Ishikawa (cell line): Measurements from ENCODE around the gene FAM131C.

Experiments
- CEBPB ChIP-seq: IDR thresholded peaks from 2 replicates; pipeline ENCODE4 v1.6.1; 2012
- CREB1 ChIP-seq: IDR thresholded peaks from 2 replicates; pipeline ENCODE4 v1.6.1; 2012; ENCODE audit warnings: low read depth
- EGR1 ChIP-seq: IDR thresholded peaks from 2 replicates; pipeline ENCODE4 v1.6.1; 2012
- FOXM1 ChIP-seq: IDR thresholded peaks from 2 replicates; pipeline ENCODE4 v1.6.1; 2012; ENCODE audit warnings: low read depth, borderline replicate concordance
- NFIC ChIP-seq: IDR thresholded peaks from 2 replicates; pipeline ENCODE4 v1.6.1; 2012
- RAD21 ChIP-seq: IDR thresholded peaks from 2 replicates; pipeline ENCODE4 v1.6.1; 2012; ENCODE audit warnings: low read depth
- TAF1 ChIP-seq: IDR thresholded peaks from 2 replicates; pipeline ENCODE4 v1.6.1; 2012; ENCODE audit warnings: low read depth, mild to moderate bottlenecking
- TCF12 ChIP-seq: IDR thresholded peaks from 2 replicates; pipeline ENCODE4 v1.6.1; 2012; ENCODE audit warnings: low read depth
- YY1 ChIP-seq: IDR thresholded peaks from 2 replicates; pipeline ENCODE4 v1.6.1; 2012; ENCODE audit warnings: low read depth
- ZBTB7A ChIP-seq: IDR thresholded peaks from 2 replicates; pipeline ENCODE4 v1.6.1; 2012; ENCODE audit warnings: low read depth
- TF ChIP-seq, protein P1 (sequence below): IDR thresholded peaks from 2 replicates; pipeline ENCODE4 v1.6.1; 2012
- TF ChIP-seq, protein P2 (sequence below): IDR thresholded peaks from 2 replicates; pipeline ENCODE4 v1.6.1; 2012; ENCODE audit warnings: low read depth, mild to moderate bottlenecking
- TF ChIP-seq, protein P3 (sequence below): IDR thresholded peaks from 2 replicates; pipeline ENCODE4 v1.6.1; 2012

The FAM131C gene

DNA sequence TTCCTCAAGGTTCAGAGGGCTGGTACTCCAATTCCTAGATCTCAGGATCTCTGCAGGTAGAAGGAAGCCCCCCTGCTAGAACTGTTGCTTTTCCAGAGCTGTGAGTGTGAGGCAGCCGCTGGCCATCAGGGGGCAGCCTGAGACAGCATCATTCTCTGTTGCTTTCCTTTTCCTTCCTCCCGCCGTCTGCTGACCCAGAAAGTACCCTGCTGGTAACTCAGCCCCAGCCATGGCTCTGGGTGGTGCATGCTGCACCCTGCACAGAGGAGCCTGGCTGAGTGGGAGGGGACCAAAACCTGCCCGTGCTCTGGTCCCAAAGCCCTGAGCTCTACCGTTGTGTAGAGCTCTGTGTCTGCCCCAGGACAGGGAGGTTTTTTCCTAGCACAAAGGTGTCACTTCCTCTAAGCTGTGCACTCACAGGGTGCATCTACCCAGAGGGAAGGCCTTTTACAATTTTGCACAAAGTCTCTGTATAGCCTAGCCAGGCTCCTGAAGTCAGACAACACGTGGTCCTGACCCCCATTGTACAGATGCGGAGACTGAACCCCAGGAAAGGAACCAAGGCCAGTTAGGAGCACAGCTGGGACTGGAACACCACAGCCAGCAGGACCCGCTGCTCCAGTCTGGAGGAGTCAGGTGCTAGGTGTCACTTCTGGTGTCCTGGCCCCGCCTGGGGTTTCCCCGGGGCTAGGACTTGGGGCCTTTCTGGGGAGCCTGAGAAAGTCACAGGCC lies 5.6 kb upstream of the FAM131C start:
- TF ChIP-seq NFIC (no peak), ZBTB7A (0 out of 2 replicates have a peak, but pooled peaks have one; percentile 11), RAD21 (peak; percentile 98), CREB1 (no peak)

DNA sequence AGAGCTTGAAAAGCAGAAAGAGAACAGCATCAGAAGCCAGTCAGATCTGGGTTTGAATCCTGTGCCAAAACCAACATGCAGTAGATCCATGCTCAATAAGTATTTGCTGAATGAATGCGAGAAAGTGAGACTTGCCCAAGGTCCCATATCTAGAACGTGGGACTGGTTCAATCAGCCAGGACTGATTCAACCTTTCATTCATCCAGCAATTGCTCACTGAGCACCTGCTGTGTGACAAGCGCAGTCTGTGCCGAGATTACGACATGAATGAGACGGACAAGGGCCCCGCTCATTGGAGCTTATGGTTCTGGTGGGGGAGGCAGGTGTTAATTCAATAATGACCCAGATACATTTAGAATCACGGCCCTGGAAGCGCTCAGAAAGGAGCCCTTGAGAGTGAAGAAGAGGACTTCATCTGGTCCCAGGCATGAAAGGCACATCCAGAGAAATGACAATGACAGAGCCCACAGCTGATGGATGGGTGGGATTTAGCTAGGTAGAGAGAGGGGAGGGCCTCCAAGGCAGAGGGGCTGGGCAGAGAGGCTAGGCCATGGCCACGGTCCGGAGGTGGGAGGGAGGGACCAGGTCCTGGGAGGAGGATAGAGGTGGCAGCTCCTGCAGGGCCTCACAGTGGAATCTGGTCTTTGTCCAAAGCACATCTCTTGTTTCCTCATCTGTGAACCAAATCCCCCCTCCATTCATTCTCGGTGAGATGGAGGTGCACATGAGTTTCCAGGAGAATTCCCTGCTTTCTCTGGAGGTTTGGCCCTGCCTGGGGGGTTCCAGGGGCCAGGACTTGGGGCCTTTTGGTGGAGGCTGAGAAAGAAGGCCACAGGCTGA lies 4.2 kb upstream of the FAM131C start:
- TF ChIP-seq TCF12 = no peak
- no peak for TF ChIP-seq RAD21
- no peak for TF ChIP-seq CEBPB
- no peak for TF ChIP-seq NFIC
- TF ChIP-seq ZBTB7A = no peak
- no peak for TF ChIP-seq TAF1

DNA sequence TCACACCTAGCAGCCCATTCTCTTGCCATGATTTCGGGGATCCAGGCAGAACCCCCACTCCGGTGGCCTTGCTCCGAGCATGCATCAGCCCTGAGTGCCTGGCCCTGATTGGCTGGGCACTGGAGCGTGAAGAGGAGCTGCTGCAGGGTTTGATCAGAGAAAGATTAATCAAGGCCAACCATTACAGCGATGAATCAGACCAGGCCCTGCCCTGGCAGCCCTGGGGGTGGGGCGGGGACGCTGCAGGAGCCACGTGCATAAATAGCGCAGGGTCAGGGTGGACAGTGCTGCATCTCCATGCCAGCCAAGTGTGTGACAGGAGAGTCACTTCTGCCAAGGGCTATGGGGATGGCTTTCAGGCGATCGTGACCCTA lies 3.4 kb upstream of the FAM131C start:
- TF ChIP-seq, protein P1, sequence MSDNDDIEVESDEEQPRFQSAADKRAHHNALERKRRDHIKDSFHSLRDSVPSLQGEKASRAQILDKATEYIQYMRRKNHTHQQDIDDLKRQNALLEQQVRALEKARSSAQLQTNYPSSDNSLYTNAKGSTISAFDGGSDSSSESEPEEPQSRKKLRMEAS = peak; percentile 26; the same call in 1 of the 2 replicates
- no peak for TF ChIP-seq NFIC

DNA sequence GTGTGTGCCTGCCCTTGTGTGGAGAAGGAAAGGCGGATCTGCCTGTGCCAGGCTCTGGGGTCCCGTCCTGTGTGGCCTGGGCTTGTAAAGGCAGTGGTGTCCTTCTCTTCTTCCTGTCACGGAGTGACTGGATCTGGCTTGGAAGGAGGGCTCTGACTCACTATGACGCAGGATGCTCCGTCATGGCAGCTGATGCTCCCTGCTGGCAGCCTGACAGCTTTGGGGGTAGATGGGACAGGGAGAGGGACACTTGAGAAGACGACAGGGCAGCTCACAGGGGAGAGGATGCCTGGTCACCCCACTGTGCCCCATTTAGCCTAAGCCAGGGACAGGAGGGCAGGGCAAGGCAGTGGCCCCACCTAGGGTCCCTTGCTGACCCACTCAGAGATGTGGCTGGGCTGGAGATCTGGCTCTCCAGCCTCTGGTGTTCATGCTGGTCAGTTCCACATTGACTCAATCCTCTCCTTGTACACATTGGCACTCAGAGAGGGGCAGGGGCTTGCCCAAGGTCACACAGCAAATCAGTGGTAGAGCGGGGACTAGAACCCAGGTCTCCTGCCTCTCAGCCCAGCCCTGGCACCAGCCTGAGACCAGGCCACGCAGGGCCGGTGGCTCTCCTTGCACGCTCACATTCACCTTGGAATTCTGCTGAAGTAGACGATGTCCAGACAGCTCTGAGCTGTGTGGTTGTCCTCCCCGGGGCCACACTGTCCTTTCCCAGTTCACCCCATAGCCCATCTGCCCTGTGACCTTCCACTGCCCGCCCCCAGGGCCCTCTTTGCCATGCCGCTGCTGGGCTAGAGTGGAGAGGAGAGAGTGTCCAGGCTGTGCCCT lies 2.8 kb upstream of the FAM131C start:
- TF ChIP-seq, protein P1 = no peak
- TF ChIP-seq EGR1 (no peak), ZBTB7A (no peak), YY1 (no peak)
- TF ChIP-seq, protein P2, sequence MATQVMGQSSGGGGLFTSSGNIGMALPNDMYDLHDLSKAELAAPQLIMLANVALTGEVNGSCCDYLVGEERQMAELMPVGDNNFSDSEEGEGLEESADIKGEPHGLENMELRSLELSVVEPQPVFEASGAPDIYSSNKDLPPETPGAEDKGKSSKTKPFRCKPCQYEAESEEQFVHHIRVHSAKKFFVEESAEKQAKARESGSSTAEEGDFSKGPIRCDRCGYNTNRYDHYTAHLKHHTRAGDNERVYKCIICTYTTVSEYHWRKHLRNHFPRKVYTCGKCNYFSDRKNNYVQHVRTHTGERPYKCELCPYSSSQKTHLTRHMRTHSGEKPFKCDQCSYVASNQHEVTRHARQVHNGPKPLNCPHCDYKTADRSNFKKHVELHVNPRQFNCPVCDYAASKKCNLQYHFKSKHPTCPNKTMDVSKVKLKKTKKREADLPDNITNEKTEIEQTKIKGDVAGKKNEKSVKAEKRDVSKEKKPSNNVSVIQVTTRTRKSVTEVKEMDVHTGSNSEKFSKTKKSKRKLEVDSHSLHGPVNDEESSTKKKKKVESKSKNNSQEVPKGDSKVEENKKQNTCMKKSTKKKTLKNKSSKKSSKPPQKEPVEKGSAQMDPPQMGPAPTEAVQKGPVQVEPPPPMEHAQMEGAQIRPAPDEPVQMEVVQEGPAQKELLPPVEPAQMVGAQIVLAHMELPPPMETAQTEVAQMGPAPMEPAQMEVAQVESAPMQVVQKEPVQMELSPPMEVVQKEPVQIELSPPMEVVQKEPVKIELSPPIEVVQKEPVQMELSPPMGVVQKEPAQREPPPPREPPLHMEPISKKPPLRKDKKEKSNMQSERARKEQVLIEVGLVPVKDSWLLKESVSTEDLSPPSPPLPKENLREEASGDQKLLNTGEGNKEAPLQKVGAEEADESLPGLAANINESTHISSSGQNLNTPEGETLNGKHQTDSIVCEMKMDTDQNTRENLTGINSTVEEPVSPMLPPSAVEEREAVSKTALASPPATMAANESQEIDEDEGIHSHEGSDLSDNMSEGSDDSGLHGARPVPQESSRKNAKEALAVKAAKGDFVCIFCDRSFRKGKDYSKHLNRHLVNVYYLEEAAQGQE = no peak

DNA sequence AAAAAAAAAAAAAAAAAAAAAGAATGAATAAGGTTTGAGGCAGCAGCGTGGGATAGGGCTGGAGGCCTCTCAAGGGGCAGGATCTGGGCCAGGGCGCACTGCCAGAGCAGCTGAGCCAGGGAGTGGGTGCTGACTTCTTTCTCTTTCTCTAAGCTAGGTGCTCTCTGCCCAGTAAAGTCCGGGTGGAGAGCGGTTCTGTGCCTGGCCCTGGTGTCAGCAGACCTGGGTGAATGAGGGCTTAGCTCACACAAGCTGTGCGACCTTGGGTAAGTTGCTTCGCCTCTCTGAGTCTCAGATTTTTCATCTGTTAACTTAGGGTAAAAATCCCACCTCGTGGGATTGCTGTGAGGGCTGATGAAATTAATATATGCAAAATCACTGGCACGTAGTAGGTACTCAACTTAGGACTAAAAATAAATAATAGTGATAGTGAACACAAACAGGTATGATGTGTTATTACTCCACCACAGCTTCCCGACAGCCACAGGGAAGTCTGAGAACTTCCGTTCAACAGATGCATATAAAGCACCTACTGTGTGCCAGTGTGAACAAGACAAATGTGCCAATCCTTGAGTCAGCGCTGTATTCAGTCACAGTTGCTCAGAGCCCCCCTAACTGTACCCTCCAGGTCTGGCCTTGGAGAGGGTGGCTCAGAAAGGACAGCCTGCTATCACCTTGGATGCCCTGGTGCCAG lies 2.0 kb upstream of the FAM131C start:
- TF ChIP-seq TAF1 (no peak), YY1 (no peak), NFIC (no peak), CREB1 (no peak)
- TF ChIP-seq, protein P2 = no peak
- TF ChIP-seq, protein P1 = no peak

DNA sequence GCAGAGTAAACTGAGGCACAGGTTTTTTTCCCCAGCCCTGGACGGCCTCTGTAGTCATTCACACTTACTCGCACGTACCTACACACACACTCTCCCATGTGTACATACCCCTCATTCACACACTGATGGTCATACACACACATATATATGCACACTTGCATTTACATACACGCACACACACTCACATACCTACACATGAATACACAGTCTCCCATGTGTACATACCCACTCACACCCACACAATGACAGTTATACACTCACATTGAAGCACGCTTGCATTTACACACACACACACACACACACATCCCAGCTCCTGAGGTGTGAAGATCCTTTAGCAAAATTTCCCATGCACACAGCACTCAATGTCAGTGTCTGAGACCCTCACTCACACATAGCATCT lies 766 bp upstream of the FAM131C start:
- no peak for TF ChIP-seq ZBTB7A
- TF ChIP-seq YY1 = no peak
- TF ChIP-seq TCF12 = no peak
- TF ChIP-seq, protein P1 = no peak
- no peak for TF ChIP-seq FOXM1
- no peak for TF ChIP-seq RAD21
- TF ChIP-seq, protein P3, sequence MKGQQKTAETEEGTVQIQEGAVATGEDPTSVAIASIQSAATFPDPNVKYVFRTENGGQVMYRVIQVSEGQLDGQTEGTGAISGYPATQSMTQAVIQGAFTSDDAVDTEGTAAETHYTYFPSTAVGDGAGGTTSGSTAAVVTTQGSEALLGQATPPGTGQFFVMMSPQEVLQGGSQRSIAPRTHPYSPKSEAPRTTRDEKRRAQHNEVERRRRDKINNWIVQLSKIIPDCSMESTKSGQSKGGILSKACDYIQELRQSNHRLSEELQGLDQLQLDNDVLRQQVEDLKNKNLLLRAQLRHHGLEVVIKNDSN = no peak
- no peak for TF ChIP-seq NFIC
- TF ChIP-seq, protein P2 = no peak
- TF ChIP-seq CEBPB = no peak
- no peak for TF ChIP-seq TAF1
